GM19395 (cell line): ENCODE results near the gene KRTAP23-1.

ENCODE experiments used
- ATAC-seq: cut with Tn5 transposase; IDR thresholded peaks from one replicate; pipeline ENCODE4 v1.9.1; 2021; ENCODE audit warnings: mild to moderate bottlenecking, moderate library complexity; ENCODE audit not compliant: unreplicated experiment

The KRTAP23-1 gene

GRCh38 chr21:30315701-30316100, 32.7 kb downstream of the KRTAP23-1 start:
- no peak for ATAC-seq

DNA sequence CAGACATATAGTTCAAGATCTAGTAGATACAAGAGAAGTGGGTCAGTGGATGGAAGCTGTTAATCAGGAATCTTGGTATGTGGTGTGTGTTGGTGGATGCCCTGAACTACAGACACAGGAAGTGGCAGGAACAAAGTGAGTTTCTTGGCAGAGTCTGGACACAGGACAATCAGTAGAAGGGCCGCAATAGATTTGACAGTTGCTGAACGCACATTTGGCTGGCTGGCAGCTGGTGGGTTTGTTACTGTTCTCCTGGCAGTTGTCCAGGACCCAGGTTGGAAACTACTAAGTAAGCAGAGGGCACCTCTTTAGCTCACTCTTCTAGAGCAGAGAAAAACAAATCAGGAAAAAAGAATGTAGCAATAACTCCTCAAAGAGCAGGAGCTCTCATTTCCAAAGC, 41.5 kb downstream of the KRTAP23-1 start:
- ATAC-seq = no peak

GRCh38 chr21:30305136-30305535, 43.3 kb downstream of the KRTAP23-1 start:
- no peak for ATAC-seq
